Stimulated activated effector memory CD8-positive, alpha-beta T cell treated with anti-CD3 and anti-CD28 coated beads, Interleukin-12 subunit alpha, Interleukin-12 subunit beta, amount 100 ng/mL, for 72 hours (primary cell): ENCODE results near the gene TBC1D19.
A peak's percentile ranks its signal among the peaks of the same experiment; 100 is the strongest.
"Not testable (repeated sequence)": the region's sequence is repeated elsewhere in the genome, so short reads cannot be mapped to it uniquely, and the experiment has no call there.

Source experiments
- ATAC-seq: fragments of 150-1000 bp; cut with Tn5 transposase; 2 replicates; pipeline ENCODE4 v1.10.0; 2021
- DNase-seq, 2 donors: peaks; one replicate each; pipeline ENCODE4 v3.0.0; 2021 to 2022; ENCODE audit warnings: low spot score in 2 of 2
- H3K27ac Mint-ChIP-seq: one replicate; pipeline ENCODE4 v1.8.0; 2022; ENCODE audit warnings: mild to moderate bottlenecking, mixed read lengths
- H3K36me3 Mint-ChIP-seq: one replicate; pipeline ENCODE4 v1.8.0; 2022; ENCODE audit warnings: mild to moderate bottlenecking, mixed read lengths
- H3K4me1 Mint-ChIP-seq: one replicate; pipeline ENCODE4 v1.8.0; 2022; ENCODE audit warnings: mixed read lengths
- H3K4me3 Mint-ChIP-seq: one replicate; pipeline ENCODE4 v1.8.0; 2022; ENCODE audit warnings: mild to moderate bottlenecking, mixed read lengths
- H3K9me3 Mint-ChIP-seq: one replicate; pipeline ENCODE4 v1.8.0; 2022; ENCODE audit warnings: mixed read lengths

TBC1D19 gene

GRCh38 chr4:26583538-26583864 is 383 bp upstream of the TBC1D19 start:
- Mint-ChIP-seq H3K27ac (peak overlapping the region; percentile 95), H3K36me3 (no peaks in the 10 kb centered on the region)

GRCh38 chr4:26584725-26585124 is 841 bp downstream of the TBC1D19 start:
- no peak for ATAC-seq
- no peaks in the 10 kb centered on the region for H3K36me3 Mint-ChIP-seq
- H3K9me3 Mint-ChIP-seq = no peaks in the 10 kb centered on the region
- H3K4me1 Mint-ChIP-seq = peaks cover 32% of the 10 kb centered on the region
- DNase-seq = no peak
- H3K4me3 Mint-ChIP-seq = peak overlapping the region; percentile 95
- H3K27ac Mint-ChIP-seq = peak overlapping the region; percentile 95

More at GRCh38 chr4:26583538-26583864, 383 bp upstream of the TBC1D19 start:
- ATAC-seq = peak; percentile 80
- Mint-ChIP-seq H3K4me1 (peaks cover 22% of the 10 kb centered on the region), H3K9me3 (no peaks in the 10 kb centered on the region), H3K4me3 (peak overlapping the region; percentile 95)
- no peak for DNase-seq

- ATAC-seq (no peak), DNase-seq (no peak)
- Mint-ChIP-seq H3K9me3 (no peaks in the 10 kb centered on the region), H3K27ac (no peak overlapping the region), H3K4me3 (no peak overlapping the region), H3K36me3 (no peaks in the 10 kb centered on the region), H3K4me1 (peaks cover 26% of the 10 kb centered on the region)
Measured at GRCh38 chr4:26589705-26590104, 5.8 kb downstream of the TBC1D19 start.

- Mint-ChIP-seq H3K4me3 (no peak overlapping the region), H3K36me3 (no peaks in the 10 kb centered on the region), H3K4me1 (peaks cover 28% of the 10 kb centered on the region), H3K27ac (no peak overlapping the region), H3K9me3 (no peaks in the 10 kb centered on the region)
- ATAC-seq (no peak), DNase-seq (no peak)
Measured at GRCh38 chr4:26590639-26591038, 6.8 kb downstream of the TBC1D19 start.

- H3K36me3 Mint-ChIP-seq, H3K4me3 Mint-ChIP-seq, H3K9me3 Mint-ChIP-seq, H3K27ac Mint-ChIP-seq, ATAC-seq, DNase-seq: not testable (repeated sequence)
- peaks cover 27% of the 10 kb centered on the region for H3K4me1 Mint-ChIP-seq
Measured at GRCh38 chr4:26593557-26593956, 9.7 kb downstream of the TBC1D19 start.

- H3K36me3 Mint-ChIP-seq = no peaks in the 10 kb centered on the region
- DNase-seq (no peak), ATAC-seq (no peak)
- H3K27ac Mint-ChIP-seq = no peak overlapping the region
- H3K4me1 Mint-ChIP-seq = peaks cover 22% of the 10 kb centered on the region
- H3K4me3 Mint-ChIP-seq = no peak overlapping the region
- H3K9me3 Mint-ChIP-seq = no peaks in the 10 kb centered on the region
Measured at GRCh38 chr4:26594371-26594770, 10.5 kb downstream of the TBC1D19 start.

- Mint-ChIP-seq H3K27ac (no peak overlapping the region), H3K36me3 (no peaks in the 10 kb centered on the region), H3K4me1 (peaks cover 18% of the 10 kb centered on the region), H3K9me3 (no peaks in the 10 kb centered on the region), H3K4me3 (no peak overlapping the region)
- DNase-seq (no peak), ATAC-seq (no peak)
Measured at GRCh38 chr4:26594778-26595177, 10.9 kb downstream of the TBC1D19 start.

GRCh38 chr4:26596843-26597242 is 13.0 kb downstream of the TBC1D19 start:
- Mint-ChIP-seq H3K27ac (no peak overlapping the region), H3K36me3 (no peaks in the 10 kb centered on the region), H3K9me3 (no peaks in the 10 kb centered on the region), H3K4me3 (no peak overlapping the region), H3K4me1 (peaks cover 12% of the 10 kb centered on the region)
- DNase-seq = no peak
- no peak for ATAC-seq

GRCh38 chr4:26601204-26601603 is 17.3 kb downstream of the TBC1D19 start:
- H3K4me3 Mint-ChIP-seq = no peak overlapping the region
- no peaks in the 10 kb centered on the region for H3K9me3 Mint-ChIP-seq
- H3K36me3 Mint-ChIP-seq = no peaks in the 10 kb centered on the region
- peaks cover under 1% of the 10 kb centered on the region for H3K4me1 Mint-ChIP-seq
- H3K27ac Mint-ChIP-seq = no peak overlapping the region
- no peak for DNase-seq
- no peak for ATAC-seq

GRCh38 chr4:26607776-26608175 is 23.9 kb downstream of the TBC1D19 start:
- H3K27ac Mint-ChIP-seq = no peak overlapping the region
- ATAC-seq = no peak
- no peaks in the 10 kb centered on the region for H3K9me3 Mint-ChIP-seq
- H3K4me3 Mint-ChIP-seq = no peak overlapping the region
- H3K36me3 Mint-ChIP-seq = no peaks in the 10 kb centered on the region
- no peak for DNase-seq
- H3K4me1 Mint-ChIP-seq = peaks cover 22% of the 10 kb centered on the region

- H3K36me3 Mint-ChIP-seq = no peaks in the 10 kb centered on the region
- no peak overlapping the region for H3K4me3 Mint-ChIP-seq
- no peak for DNase-seq
- H3K9me3 Mint-ChIP-seq = no peaks in the 10 kb centered on the region
- H3K27ac Mint-ChIP-seq = peak overlapping the region; percentile 15
- peaks cover 26% of the 10 kb centered on the region for H3K4me1 Mint-ChIP-seq
- peak; percentile 39 for ATAC-seq
Measured at GRCh38 chr4:26609391-26609790, 25.5 kb downstream of the TBC1D19 start.

- no peak for ATAC-seq
- peaks cover 26% of the 10 kb centered on the region for H3K4me1 Mint-ChIP-seq
Measured at GRCh38 chr4:26609868-26610267, 26.0 kb downstream of the TBC1D19 start.

GRCh38 chr4:26611372-26611771 is 27.5 kb downstream of the TBC1D19 start:
- Mint-ChIP-seq H3K36me3 (no peaks in the 10 kb centered on the region), H3K27ac (no peak overlapping the region), H3K4me1 (peaks cover 24% of the 10 kb centered on the region), H3K4me3 (no peak overlapping the region), H3K9me3 (no peaks in the 10 kb centered on the region)
- no peak for ATAC-seq
- no peak for DNase-seq

More at GRCh38 chr4:26609868-26610267, 26.0 kb downstream of the TBC1D19 start:
- Mint-ChIP-seq H3K9me3 (no peaks in the 10 kb centered on the region), H3K27ac (peak overlapping the region; percentile 15), H3K36me3 (no peaks in the 10 kb centered on the region), H3K4me3 (no peak overlapping the region)
- no peak for DNase-seq

GRCh38 chr4:26611885-26612284 is 28.0 kb downstream of the TBC1D19 start:
- ATAC-seq (no peak), DNase-seq (no peak)
- Mint-ChIP-seq H3K36me3 (no peaks in the 10 kb centered on the region), H3K9me3 (no peaks in the 10 kb centered on the region), H3K4me1 (peaks cover 21% of the 10 kb centered on the region), H3K27ac (no peak overlapping the region), H3K4me3 (no peak overlapping the region)

GRCh38 chr4:26613237-26613636 is 29.4 kb downstream of the TBC1D19 start:
- H3K36me3 Mint-ChIP-seq = no peaks in the 10 kb centered on the region
- no peak overlapping the region for H3K4me3 Mint-ChIP-seq
- ATAC-seq (no peak), DNase-seq (no peak)
- peak overlapping the region; percentile 49 for H3K27ac Mint-ChIP-seq
- peaks cover 21% of the 10 kb centered on the region for H3K4me1 Mint-ChIP-seq
- no peaks in the 10 kb centered on the region for H3K9me3 Mint-ChIP-seq

GRCh38 chr4:26613735-26614134 is 29.9 kb downstream of the TBC1D19 start:
- no peak overlapping the region for H3K27ac Mint-ChIP-seq
- no peaks in the 10 kb centered on the region for H3K9me3 Mint-ChIP-seq
- no peaks in the 10 kb centered on the region for H3K36me3 Mint-ChIP-seq
- DNase-seq (no peak), ATAC-seq (no peak)
- H3K4me1 Mint-ChIP-seq = peaks cover 21% of the 10 kb centered on the region
- no peak overlapping the region for H3K4me3 Mint-ChIP-seq

GRCh38 chr4:26619784-26620183 is 35.9 kb downstream of the TBC1D19 start:
- Mint-ChIP-seq H3K36me3 (peaks cover 5% of the 10 kb centered on the region), H3K9me3 (no peaks in the 10 kb centered on the region), H3K4me1 (no peaks in the 10 kb centered on the region), H3K4me3 (no peak overlapping the region), H3K27ac (no peak overlapping the region)
- DNase-seq (no peak), ATAC-seq (no peak)
